SK-N-SH (cell line): Measurements from ENCODE around the gene HIGD2B. TPM values are rescaled to one million over a fixed set of nuclear protein-coding genes. Genes with fewer than 3 reads are reported as not detected.

Source experiments
- CTCF ChIA-PET: fragments of 300-600, 350-600 bp; formaldehyde crosslinking; extraction: SDS; loops from one replicate; lab custom pipeline; 2021; lab: Yijun Ruan, JAX
- POLR2A ChIA-PET: fragments of 350-600 bp; sonication (Branson Sonifier 250); formaldehyde crosslinking; extraction: SDS; loops from one replicate; lab custom pipeline; 2020; ENCODE audit warnings: antibody characterized with exemption, inconsistent platforms; lab: Yijun Ruan, JAX
- DNase-seq: peaks from one replicate; pipeline ENCODE4 v3.0.0; 2012
- H2AFZ ChIP-seq: fragments of 200-600 bp; sonication (generic); 2 replicates; pipeline ENCODE4 v1.8.1; 2016; ENCODE audit warnings: antibody characterized with exemption, mild to moderate bottlenecking, low read depth
- H3F3A ChIP-seq: fragments of 200-600 bp; sonication (generic); replicated peaks from 2 replicates; pipeline ENCODE3; 2016; ENCODE audit warnings: antibody characterized with exemption, mild to moderate bottlenecking; ENCODE audit not compliant: insufficient read depth
- H3K27ac ChIP-seq, 2 experiments: fragments of 200-500 bp in 1 of 2; fragments of 200-600 bp in 1 of 2; sonication (Bioruptor generic) in 1 of 2; sonication (generic), shearing (Covaris generic) in 1 of 2; 2 replicates each; pipeline versions ENCODE4 v1.5.1 to v1.6.1; 2014 to 2016; ENCODE audit warnings: low read depth in 2 of 2, inconsistent platforms in 1 of 2, low read length in 1 of 2, mild to moderate bottlenecking in 1 of 2, mixed read lengths in 1 of 2
- H3K27me3 ChIP-seq: fragments of 200-600 bp; sonication (generic), shearing (Covaris generic); 2 replicates; pipeline ENCODE4 v1.6.1; 2016; ENCODE audit warnings: mixed run types; ENCODE audit not compliant: insufficient read depth
- H3K36me3 ChIP-seq, 2 experiments: fragments of 200-500 bp in 1 of 2; fragments of 200-600 bp in 1 of 2; sonication (Bioruptor generic) in 1 of 2; sonication (generic) in 1 of 2; replicated peaks in 1 of 2; 2 replicates each; pipeline versions ENCODE3 to v1.5.1; 2014 to 2016; ENCODE audit warnings: low read length in 1 of 2, mild to moderate bottlenecking in 1 of 2; ENCODE audit not compliant: insufficient read depth in 2 of 2, control insufficient read depth in 1 of 2
- H3K4me1 ChIP-seq, 2 experiments: fragments of 200-500 bp in 1 of 2; fragments of 200-600 bp in 1 of 2; sonication (Bioruptor generic) in 1 of 2; sonication (generic), shearing (Covaris generic) in 1 of 2; 2 replicates each; pipeline versions ENCODE4 v1.5.1 to v1.6.1; 2014 to 2016; ENCODE audit warnings: low read depth in 1 of 2, low read length in 1 of 2, mixed run types in 1 of 2; ENCODE audit not compliant: insufficient read depth in 2 of 2, control insufficient read depth in 1 of 2
- H3K4me2 ChIP-seq: fragments of 200-600 bp; sonication (generic), shearing (Covaris generic); 2 replicates; pipeline ENCODE4 v1.6.1; 2017; ENCODE audit warnings: mixed run types
- H3K4me3 ChIP-seq, 2 experiments: fragments of 200-500 bp in 1 of 2; fragments of 200-600 bp in 1 of 2; sonication (Bioruptor generic) in 1 of 2; sonication (generic), shearing (Covaris generic) in 1 of 2; 2 replicates each; pipeline versions ENCODE4 v1.5.1 to v1.8.1; 2014 to 2016; ENCODE audit warnings: low read depth in 2 of 2, inconsistent platforms in 1 of 2, low read length in 1 of 2, mild to moderate bottlenecking in 1 of 2, mixed read lengths in 1 of 2, moderate library complexity in 1 of 2
- H3K79me2 ChIP-seq: fragments of 200-600 bp; sonication (generic); 2 replicates; pipeline ENCODE4 v1.8.1; 2017; ENCODE audit warnings: mild to moderate bottlenecking; ENCODE audit not compliant: insufficient read depth
- H3K9ac ChIP-seq: fragments of 200-600 bp; sonication (generic); 2 replicates; pipeline ENCODE4 v1.6.1; 2017; ENCODE audit warnings: mixed run types
- H3K9me2 ChIP-seq: fragments of 200-600 bp; sonication (generic); 2 replicates; pipeline ENCODE4 v1.6.1; 2017; ENCODE audit warnings: mixed run types
- H3K9me3 ChIP-seq: fragments of 200-600 bp; sonication (generic); 2 replicates; pipeline ENCODE4 v1.6.1; 2017; ENCODE audit warnings: mixed run types, mild to moderate bottlenecking, moderate library complexity
- H4K20me1 ChIP-seq: fragments of 200-600 bp; sonication (generic); 2 replicates; pipeline ENCODE4 v1.6.1; 2017; ENCODE audit warnings: mild to moderate bottlenecking, mixed run types; ENCODE audit not compliant: insufficient read depth
- CHD2 ChIP-seq: fragments of 150-350 bp; IDR thresholded peaks from 2 replicates; pipeline ENCODE4 v1.6.1; 2018; ENCODE audit warnings: low read length; ENCODE audit not compliant: partially characterized antibody
- CTCF ChIP-seq: fragments of 200-600 bp; sonication (generic); IDR thresholded peaks from 2 replicates; pipeline ENCODE4 v1.6.1; 2017; ENCODE audit warnings: antibody characterized with exemption, mild to moderate bottlenecking, moderate library complexity
- ELF1 ChIP-seq: IDR thresholded peaks from 2 replicates; pipeline ENCODE4 v1.4.0; 2012
- EP300 ChIP-seq, 2 experiments: IDR thresholded peaks; 2 replicates each; pipeline versions ENCODE4 v1.4.0 to v1.6.1; 2012; ENCODE audit warnings: borderline replicate concordance in 1 of 2, low read depth in 1 of 2, low read length in 1 of 2
- EZH2phosphoT487 ChIP-seq: fragments of 200-600 bp; sonication (generic); IDR thresholded peaks from 2 replicates; pipeline ENCODE4 v1.6.1; 2017; ENCODE audit warnings: low read depth, mixed run types, mild to moderate bottlenecking, antibody characterized with exemption, moderate library complexity, borderline replicate concordance
- GABPA ChIP-seq: IDR thresholded peaks from 2 replicates; pipeline ENCODE4 v1.4.0; 2012; ENCODE audit warnings: low read depth, mild to moderate bottlenecking
- GATA2 ChIP-seq: sonication (generic); formaldehyde crosslinking; IDR thresholded peaks from 2 replicates; pipeline ENCODE4 v1.5.0; 2020; ENCODE audit warnings: mild to moderate bottlenecking, missing genetic modification reagents
- IRF3 ChIP-seq: fragments of 150-350 bp; IDR thresholded peaks from 2 replicates; pipeline ENCODE4 v1.6.1; 2016; ENCODE audit warnings: mild to moderate bottlenecking, low read depth, low read length
- MAX ChIP-seq: IDR thresholded peaks from 2 replicates; pipeline ENCODE4 v1.4.0; 2012; ENCODE audit warnings: low read depth
- MXI1 ChIP-seq: IDR thresholded peaks from 2 replicates; pipeline ENCODE4 v1.6.1; 2012; ENCODE audit warnings: mild to moderate bottlenecking, low read depth, low read length, improper control_type of control experiment
- PBX3 ChIP-seq: IDR thresholded peaks from 2 replicates; pipeline ENCODE4; 2012
- RXRA ChIP-seq: IDR thresholded peaks from 2 replicates; pipeline ENCODE4 v1.4.0; 2012; ENCODE audit warnings: low read depth, mild to moderate bottlenecking, borderline replicate concordance
- SMC3 ChIP-seq: IDR thresholded peaks from 2 replicates; pipeline ENCODE4 v1.6.1; 2012; ENCODE audit warnings: low read depth, low read length, improper control_type of control experiment
- TAF1 ChIP-seq: IDR thresholded peaks from 2 replicates; pipeline ENCODE4 v1.6.1; 2012; ENCODE audit warnings: low read depth, mild to moderate bottlenecking, low read length, moderate library complexity, borderline replicate concordance
- TCF12 ChIP-seq: IDR thresholded peaks from 2 replicates; pipeline ENCODE4 v1.4.0; 2012
- TEAD4 ChIP-seq: IDR thresholded peaks from 2 replicates; pipeline ENCODE4 v1.4.0; 2012; ENCODE audit warnings: mild to moderate bottlenecking, borderline replicate concordance; ENCODE audit not compliant: insufficient read depth
- USF1 ChIP-seq: IDR thresholded peaks from 2 replicates; pipeline ENCODE4 v1.4.0; 2012; ENCODE audit warnings: low read depth, borderline replicate concordance
- YY1 ChIP-seq: IDR thresholded peaks from 2 replicates; pipeline ENCODE4 v1.4.0; 2012; ENCODE audit warnings: low read depth, mild to moderate bottlenecking
- ZBTB33 ChIP-seq: IDR thresholded peaks from 2 replicates; pipeline ENCODE4 v1.4.0; 2012; ENCODE audit warnings: low read depth, borderline replicate concordance
- WGBS: methylation state at CpG from one replicate; pipeline ENCODE4 v1.1.6; 2017; ENCODE audit warnings: low lambda C conversion rate; 5-methylcytosine and 5-hydroxymethylcytosine counted together
- polyA plus RNA-seq, 3 experiments: library from polyadenylated mRNA; depleted of rRNA; stranded (reverse); fragments of >200 nt; gene quantifications; 2 replicates each; pipeline ENCODE4 v1.2.3, GENCODE V29; 2012

Gene HIGD2B
- polyA plus RNA-seq, 1 of the 3 experiments (the other 2 are of a cell fraction) = not detected

GRCh38 chr15:72680931-72681330 lies 5.1 kb downstream of the HIGD2B start:
- no peaks in the 10 kb centered on the region for H3K9me2 ChIP-seq
- POLR2A ChIA-PET = no interaction called here
- no peaks in the 10 kb centered on the region for H3K79me2 ChIP-seq
- CTCF ChIA-PET = interaction anchor here (0.7 to 2.0 kb wide), 3 partner anchors 10 to 368 kb away, joined by 3 to 7 read pairs (median 6); no protein-coding TSS in a partner anchor
- peaks cover 7% of the 10 kb centered on the region for H3F3A ChIP-seq
- peaks cover 28% of the 10 kb centered on the region; the same call in 1 of the 2 replicates for H3K27me3 ChIP-seq
- H2AFZ ChIP-seq = no peak overlapping the region
- no peaks in the 10 kb centered on the region for H4K20me1 ChIP-seq
- no peaks in the 10 kb centered on the region for H3K9me3 ChIP-seq
- no peak for TF ChIP-seq RXRA
- TF ChIP-seq YY1 = no peak
- TF ChIP-seq TCF12 = no peak
- TF ChIP-seq ELF1 = no peak
- TF ChIP-seq CTCF = no peak
- TF ChIP-seq EZH2phosphoT487 = no peak
- TF ChIP-seq USF1 = no peak
- TF ChIP-seq TAF1 = no peak
- TF ChIP-seq ZBTB33 = no peak
- no peak for TF ChIP-seq PBX3
- no peak for TF ChIP-seq MAX
- TF ChIP-seq GABPA = no peak
- no peak for TF ChIP-seq IRF3
- TF ChIP-seq MXI1 = no peak
- no peak for TF ChIP-seq SMC3
- TF ChIP-seq CHD2 = no peak
- no peak for TF ChIP-seq EP300 (IDR thresholded peaks at IDR 0.05; ENCODE audit: borderline replicate concordance in 1 of 2, low read depth in 1 of 2, low read length in 1 of 2)
- TF ChIP-seq GATA2 = no peak
- TF ChIP-seq TEAD4 = no peak
- no peak overlapping the region for H3K4me2 ChIP-seq
- WGBS = 52% methylated on average over 3 of the region's 3 CpGs
- DNase-seq = no peak
- no peak overlapping the region for H3K4me3 ChIP-seq
- H3K9ac ChIP-seq = no peak overlapping the region
- H3K27ac ChIP-seq = no peak overlapping the region
- peaks cover 3 to 5% of the 10 kb centered on the region in 2 experiments; a peak in 3 of 4 replicates for H3K4me1 ChIP-seq
- H3K36me3 ChIP-seq = no peaks in the 10 kb centered on the region
